Ovary (tissue), 9 donors: Measurements from ENCODE around the gene EIF3B. TPM values are rescaled to one million over a fixed set of nuclear protein-coding genes. Genes with fewer than 3 reads are reported as not detected.
"Not testable (repeated sequence)": the region's sequence is repeated elsewhere in the genome, so short reads cannot be mapped to it uniquely, and the experiment has no call there.

Source experiments
- DNase-seq, 5 donors: peaks; one replicate each; pipeline ENCODE4 v3.0.0-alpha.2; 2019 to 2020
- H3K27ac ChIP-seq, 2 donors: fragments of 200-600 bp; one replicate each; pipeline versions ENCODE4 v1.5.1 to v1.8.0; 2019 to 2022
- H3K27me3 ChIP-seq: fragments of 200-600 bp; one replicate; pipeline ENCODE4 v1.8.0; 2022
- H3K36me3 ChIP-seq: fragments of 200-600 bp; sonication (generic); one replicate; pipeline ENCODE4 v1.5.1; 2019
- H3K4me1 ChIP-seq: one replicate; pipeline ENCODE4 v1.8.1; 2013; ENCODE audit warnings: mild to moderate bottlenecking, moderate library complexity; ENCODE audit not compliant: insufficient read depth
- H3K4me3 ChIP-seq: fragments of 200-600 bp; sonication (generic); one replicate; pipeline ENCODE4 v1.5.1; 2017
- H3K9me3 ChIP-seq, 2 donors: fragments of 200-600 bp in 1 of 2; sonication (generic) in 1 of 2; one replicate each; pipeline versions ENCODE4 v1.5.1 to v1.8.1; 2013 to 2019; ENCODE audit warnings: mild to moderate bottlenecking in 1 of 2, moderate library complexity in 1 of 2
- CTCF ChIP-seq, 3 donors: fragments of 450-650 bp in 2 of 3; fragments of 200-600 bp in 1 of 3; IDR thresholded peaks; one replicate each; pipeline versions ENCODE4 v1.5.1 to v1.8.0; 2016 to 2022; ENCODE audit warnings: antibody characterized with exemption in 3 of 3, mild to moderate bottlenecking in 1 of 3
- EP300 ChIP-seq: sonication (generic); formaldehyde crosslinking; IDR thresholded peaks from one replicate; pipeline ENCODE4 v1.6.1; 2017; ENCODE audit warnings: antibody characterized with exemption
- POLR2A ChIP-seq: fragments of 450-650 bp; IDR thresholded peaks from one replicate; pipeline ENCODE4 v1.6.1; 2017; ENCODE audit warnings: antibody characterized with exemption, mild to moderate bottlenecking, moderate library complexity
- WGBS, 3 donors: extraction: QIAGEN DNeasy Blood & Tissue Kit in 1 of 3; methylation state at CpG; one replicate each; pipeline versions ENCODE4 v1.1.5 to v1.1.7; 2013 to 2017; 5-methylcytosine and 5-hydroxymethylcytosine counted together
- intact Hi-C, 4 donors: fragments of 100-400 bp; cut with DNase I; formaldehyde crosslinking; loops; one replicate each; pipeline versions ENCODE4 v1.11.0 to v1.15.1; 2022 to 2023
- polyA plus RNA-seq, 2 donors: library from polyadenylated mRNA; stranded (reverse); fragments of 200-250 nt in 1 of 2; fragments of 350-450 nt in 1 of 2; fragmentation: Illumina TruSeq in 1 of 2; extraction: RNeasy Lipid Tissue Mini Kit (QIAGEN cat#74804) in 1 of 2; gene quantifications; one replicate each; pipeline ENCODE4 v1.2.3, GENCODE V29; 2013 to 2014
- total RNA-seq, 7 donors: library from RNA; depleted of rRNA in 2 of 7; stranded (reverse); fragments of >200 nt in 2 of 7; fragmentation: NEBNext Ultra II Directional in 3 of 7; extraction: Animal tissue kit (Norgen Biotek cat#: 25700) in 3 of 7; gene quantifications; one replicate each; pipeline versions ENCODE4 v1.1.0 to v1.2.4, GENCODE V29; 2016 to 2023
- donor health status: DM: no; HTN: no; CAD: no; lungs with moderate emphysema.
- donor health status: DM: no; HTN: no; CAD: no.
- donor health status: Bipolar disorder and iron deficiency.
- donor health status: DM: yes; HTN: yes; CAD: no.
- donor health status: DM: no; HTN: no; CAD: no.
- donor health status: DM: yes; HTN: yes; CAD: no.

Gene EIF3B
- total and polyA plus RNA-seq, 9 donors, result 62.3 to 185 (median 114) TPM

GRCh38 chr7:2374401-2374800 is 19.8 kb downstream of the EIF3B start:
- H3K4me1 ChIP-seq, result peaks cover 2% of the 10 kb centered on the region
- WGBS, 3 donors, result 91 to 95% (median 91%) methylated on average over 18 of the region's 18 CpGs
- no peaks in the 10 kb centered on the region for H3K9me3 ChIP-seq
- no peak for DNase-seq
- no peaks in the 10 kb centered on the region for H3K36me3 ChIP-seq
- TF ChIP-seq POLR2A, result no peak
- no peak for TF ChIP-seq EP300
- no peaks in the 10 kb centered on the region for H3K27me3 ChIP-seq
- H3K27ac ChIP-seq, result no peak overlapping the region
- H3K4me3 ChIP-seq, result no peak overlapping the region
- intact Hi-C loops, result no loop called here

DNA sequence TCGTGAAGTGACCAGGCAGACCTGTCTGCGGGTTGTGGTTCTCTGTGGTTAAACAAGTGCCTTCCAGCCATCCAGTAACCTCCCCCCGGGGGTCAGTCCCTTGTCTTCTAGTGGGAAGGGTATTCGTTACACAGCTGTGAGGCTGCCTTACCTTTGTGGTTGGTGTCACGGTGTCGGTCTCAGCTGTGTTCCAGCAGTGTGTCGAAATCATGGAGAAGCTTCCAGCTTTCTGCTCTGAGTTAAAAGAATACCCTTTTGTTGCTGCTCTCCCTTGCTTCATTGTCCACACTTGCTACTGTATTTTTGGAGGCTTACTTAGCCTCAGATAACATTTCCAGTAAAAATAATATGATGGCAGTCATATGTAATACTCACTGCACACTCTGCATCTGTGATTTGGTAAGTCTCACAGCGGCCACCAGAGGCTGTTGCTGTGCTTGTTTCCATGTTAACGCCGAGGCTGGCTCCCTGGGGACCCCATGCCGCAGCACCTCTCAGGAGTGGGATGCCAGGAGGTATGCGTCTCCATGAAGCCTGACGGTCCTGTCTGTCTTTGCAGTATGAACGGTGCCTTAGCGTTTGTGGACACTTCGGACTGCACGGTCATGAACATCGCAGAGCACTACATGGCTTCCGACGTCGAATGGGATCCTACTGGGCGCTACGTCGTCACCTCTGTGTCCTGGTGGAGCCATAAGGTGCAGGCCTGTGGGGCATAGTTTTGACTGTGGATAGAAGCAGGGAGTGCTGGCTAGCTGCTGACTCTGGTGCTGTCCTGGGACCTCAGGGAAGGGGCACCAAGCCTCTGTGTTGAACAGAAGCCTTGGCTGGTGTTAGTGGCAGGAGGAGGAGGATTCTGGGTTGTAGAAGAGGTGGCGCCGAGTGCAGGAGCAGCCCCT is 20.5 kb downstream of the EIF3B start:
- H3K36me3 ChIP-seq, result no peaks in the 10 kb centered on the region
- intact Hi-C loops, result no loop called here
- DNase-seq, result no peak

GRCh38 chr7:2376351-2377154 is 21.9 kb downstream of the EIF3B start:
- intact Hi-C loops, result no loop called here
- no peak for DNase-seq
- no peaks in the 10 kb centered on the region for H3K36me3 ChIP-seq
- H3K9me3 ChIP-seq, result no peaks in the 10 kb centered on the region
- H3K4me1 ChIP-seq, result peaks cover 2% of the 10 kb centered on the region
- H3K27me3 ChIP-seq, result no peaks in the 10 kb centered on the region
- WGBS, 3 donors, result 59 to 76% (median 71%) methylated on average over 27 of the region's 27 CpGs
- no peak for TF ChIP-seq EP300
- TF ChIP-seq CTCF (IDR thresholded peaks at IDR 0.05), result no peak
- TF ChIP-seq POLR2A, result no peak
- no peak overlapping the region for H3K4me3 ChIP-seq
- H3K27ac ChIP-seq, result no peak overlapping the region

More for the DNA sequence above, 20.5 kb downstream of the EIF3B start:
- TF ChIP-seq EP300 (no peak), CTCF (IDR thresholded peaks at IDR 0.05) (no peak), POLR2A (no peak)
- Histone ChIP-seq H3K9me3 (no peaks in the 10 kb centered on the region), H3K4me1 (peaks cover 2% of the 10 kb centered on the region), H3K27me3 (no peaks in the 10 kb centered on the region), H3K27ac (no peak overlapping the region), H3K4me3 (no peak overlapping the region)
- 86 to 89% (median 87%) methylated on average over 26 of the region's 26 CpGs for WGBS, 3 donors

GRCh38 chr7:2377492-2377891 is 22.9 kb downstream of the EIF3B start:
- H3K9me3 ChIP-seq, H3K36me3 ChIP-seq, H3K4me1 ChIP-seq, H3K27me3 ChIP-seq, H3K27ac ChIP-seq, H3K4me3 ChIP-seq, DNase-seq, intact Hi-C loops: not testable (repeated sequence)
- WGBS, 3 donors, result 83 to 90% (median 88%) methylated on average over 14 to 16 of the region's 18 CpGs

GRCh38 chr7:2378125-2378524 is 23.5 kb downstream of the EIF3B start:
- DNase-seq, H3K9me3 ChIP-seq, H3K4me3 ChIP-seq, H3K27me3 ChIP-seq, H3K27ac ChIP-seq, intact Hi-C loops, H3K36me3 ChIP-seq, H3K4me1 ChIP-seq: not testable (repeated sequence)
- WGBS, 3 donors, result 88 to 91% (median 89%) methylated on average over 15 to 18 of the region's 18 CpGs
